ENCODE data around the gene RTKN. TPM values are rescaled to one million over a fixed set of nuclear protein-coding genes. Genes with fewer than 3 reads are reported as not detected.

Gene RTKN
- total and polyA plus RNA-seq, 2 of the 13 experiments (the other 11 are each of a cell fraction or from before 2014, with no cell fraction given), result 159 to 166 TPM

- TF ChIP-seq ZNF44 (CRISPR knock-in tag; IDR thresholded peaks at IDR 0.05) (peak; percentile 22; the same call in 1 of the 2 replicates), ZNF558 (CRISPR knock-in tag; IDR thresholded peaks at IDR 0.05; ENCODE audit: borderline replicate concordance) (no peak), HOXD1 (CRISPR knock-in tag; IDR thresholded peaks at IDR 0.05) (0 out of 2 replicates have a peak, but pooled peaks have one; percentile 28), KLF11 (CRISPR knock-in tag; IDR thresholded peaks at IDR 0.05) (peak; percentile 74), PLSCR1 (CRISPR knock-in tag; IDR thresholded peaks at IDR 0.05; ENCODE audit: borderline replicate concordance) (no peak), CBX5 (CRISPR knock-in tag; IDR thresholded peaks at IDR 0.05; ENCODE audit: borderline replicate concordance) (peak; percentile 20; the same call in 1 of the 2 replicates), NFAT5 (CRISPR knock-in tag; IDR thresholded peaks at IDR 0.05) (peak; percentile 60; the same call in 1 of the 2 replicates), ZNF280D (CRISPR knock-in tag; IDR thresholded peaks at IDR 0.05) (peak; percentile 87), TP53 (CRISPR knock-in tag; conservative IDR thresholded peaks at IDR 0.05) (peak; percentile 81; the same call in 1 of the 2 replicates), ZNF691 (CRISPR knock-in tag; IDR thresholded peaks at IDR 0.05; ENCODE audit: borderline replicate concordance, low read depth) (peak; percentile 95), ZNF704 (CRISPR knock-in tag; IDR thresholded peaks at IDR 0.05; ENCODE audit: borderline replicate concordance) (peak; percentile 83; the same call in 1 of the 2 replicates), PRMT3 (CRISPR knock-in tag; IDR thresholded peaks at IDR 0.05; ENCODE audit: borderline replicate concordance, low read depth) (no peak), ZNF572 (CRISPR knock-in tag; IDR thresholded peaks at IDR 0.05) (no peak), TEF (CRISPR knock-in tag; IDR thresholded peaks at IDR 0.05) (no peak), NCOA1 (CRISPR knock-in tag; IDR thresholded peaks at IDR 0.05) (peak; percentile 94)
Observed at GRCh38 chr2:74440378-74441169, 1.2 kb downstream of the RTKN start (continued).
